ENCODE results near the gene PDE11A.

The PDE11A gene

GRCh38 chr2:177886824-177887223, 185.8 kb downstream of the PDE11A start:
- no peak for DNase-seq
- no peak for TF ChIP-seq GATA1 (IDR thresholded peaks at IDR 0.05; ENCODE audit: low read depth, low read length)
- no peak for TF ChIP-seq POLR2A (IDR thresholded peaks at IDR 0.05; ENCODE audit: low read length)

DNA sequence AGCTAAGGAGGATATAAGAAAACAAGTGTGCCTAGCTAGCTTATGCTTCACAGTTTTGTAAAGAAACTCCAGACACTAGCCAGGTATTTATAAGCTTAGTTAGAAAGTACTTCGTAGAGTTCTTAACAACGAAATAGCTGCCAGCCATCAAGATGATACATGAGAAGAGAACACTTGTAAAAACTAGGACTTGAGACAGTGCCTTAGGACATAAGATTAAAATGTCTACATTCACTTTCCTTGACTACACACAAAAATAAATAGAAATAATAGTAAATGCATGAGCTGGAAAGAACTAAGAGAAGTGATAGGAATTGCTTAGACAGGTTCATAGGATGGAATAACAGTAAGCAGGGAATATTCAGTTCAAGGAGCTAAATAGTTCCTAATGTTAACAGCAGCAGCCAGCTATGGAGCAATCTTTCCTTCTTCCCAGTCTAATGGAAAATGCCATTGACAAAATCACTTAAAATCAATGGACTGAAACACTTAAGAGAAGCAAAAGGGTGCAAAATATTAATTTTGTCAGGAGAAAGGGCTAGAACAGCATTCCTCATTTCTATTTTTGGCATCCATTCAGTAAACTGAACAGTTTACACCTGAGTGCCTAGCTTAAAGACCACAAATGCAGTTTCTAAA, 186.6 kb downstream of the PDE11A start:
- no peak for TF ChIP-seq POLR2A (IDR thresholded peaks at IDR 0.05; ENCODE audit: low read length)
- no peak for TF ChIP-seq GATA1 (IDR thresholded peaks at IDR 0.05; ENCODE audit: low read depth, low read length)
- DNase-seq, result no peak

- no peak for TF ChIP-seq GATA1 (IDR thresholded peaks at IDR 0.05; ENCODE audit: low read depth, low read length)
- TF ChIP-seq POLR2A (IDR thresholded peaks at IDR 0.05; ENCODE audit: low read length), result no peak
- DNase-seq, result no peak
Observed at GRCh38 chr2:177883177-177883576, 189.4 kb downstream of the PDE11A start.

GRCh38 chr2:177882501-177882900, 190.1 kb downstream of the PDE11A start:
- TF ChIP-seq POLR2A (IDR thresholded peaks at IDR 0.05; ENCODE audit: low read length), result no peak
- TF ChIP-seq GATA1 (IDR thresholded peaks at IDR 0.05; ENCODE audit: low read depth, low read length), result no peak
- no peak for DNase-seq

DNA sequence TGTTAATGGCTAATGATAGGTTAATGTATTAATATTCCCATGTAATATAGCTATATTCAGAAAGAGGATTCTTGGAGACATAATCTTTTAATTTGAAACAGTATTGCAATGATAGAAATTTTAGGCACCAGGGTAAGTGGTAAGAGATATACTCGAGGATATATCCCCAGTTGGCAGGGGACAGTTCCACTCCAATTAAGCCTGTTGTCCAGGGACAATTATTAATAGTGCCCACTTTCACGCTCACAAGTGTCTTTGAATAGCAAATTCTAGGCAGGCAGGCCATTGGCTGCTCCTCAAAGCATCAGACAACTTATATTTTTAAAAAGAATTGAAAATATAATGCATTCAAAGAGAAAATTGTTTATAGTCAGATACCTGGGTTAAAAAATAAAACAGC, 190.7 kb downstream of the PDE11A start:
- no peak for DNase-seq
- no peak for TF ChIP-seq GATA1 (IDR thresholded peaks at IDR 0.05; ENCODE audit: low read depth, low read length)
- no peak for TF ChIP-seq POLR2A (IDR thresholded peaks at IDR 0.05; ENCODE audit: low read length)

DNA sequence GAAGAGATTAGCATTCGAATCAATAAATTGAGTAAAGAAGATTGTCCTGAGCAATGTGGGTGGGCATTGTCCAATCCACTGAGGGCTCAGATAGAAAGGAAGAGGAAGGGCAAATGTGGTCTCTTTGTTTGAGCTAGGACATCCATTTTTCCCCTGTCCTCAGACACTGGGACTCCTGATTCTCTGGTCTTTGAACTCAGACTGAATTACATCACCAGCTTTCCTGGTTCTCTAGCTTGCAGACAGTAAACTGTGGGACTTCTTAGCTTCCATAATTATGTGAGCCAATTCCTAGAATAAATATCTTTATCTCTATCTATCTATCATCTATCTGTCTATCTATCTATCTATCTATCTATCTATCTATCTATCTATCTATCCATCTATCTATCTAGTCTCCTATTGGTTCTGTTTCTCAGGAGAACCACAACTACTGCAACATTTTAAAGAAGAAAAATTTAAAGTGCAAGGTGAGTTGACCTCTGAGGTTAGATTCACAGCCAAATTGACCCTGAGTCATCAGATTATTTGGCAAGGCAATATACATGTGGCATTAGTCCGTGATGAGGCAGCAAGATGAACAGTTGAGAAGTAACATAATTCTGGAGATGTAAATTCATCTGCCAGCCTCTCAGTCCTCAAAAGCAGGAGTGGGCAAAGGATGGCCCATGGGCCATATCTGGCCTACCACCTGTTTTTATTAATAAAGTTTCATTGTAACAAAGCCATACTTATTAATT, 191.4 kb downstream of the PDE11A start:
- no peak for DNase-seq
- no peak for TF ChIP-seq GATA1 (IDR thresholded peaks at IDR 0.05; ENCODE audit: low read depth, low read length)
- no peak for TF ChIP-seq POLR2A (IDR thresholded peaks at IDR 0.05; ENCODE audit: low read length)

DNA sequence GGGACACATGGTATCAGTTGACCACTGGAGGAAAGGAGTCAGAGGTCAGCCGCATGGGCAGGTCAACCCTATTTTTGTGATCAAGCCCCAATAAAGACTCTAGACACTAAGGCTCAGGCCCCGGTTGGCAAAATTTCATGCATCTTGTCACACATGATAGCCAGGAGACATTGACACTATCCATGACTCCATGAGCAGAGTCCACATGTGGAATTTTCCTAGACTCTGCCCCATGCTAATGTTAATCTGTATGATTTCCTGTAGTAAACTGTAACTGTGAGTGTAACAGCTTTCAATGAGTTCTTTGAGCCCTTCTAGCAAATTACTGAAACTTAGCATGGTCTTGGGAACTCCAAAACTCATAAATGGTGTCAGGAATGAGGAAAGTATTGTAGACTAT, 192.3 kb downstream of the PDE11A start:
- DNase-seq, result no peak
- TF ChIP-seq GATA1 (IDR thresholded peaks at IDR 0.05; ENCODE audit: low read depth, low read length) (no peak), POLR2A (IDR thresholded peaks at IDR 0.05; ENCODE audit: low read length) (no peak)

DNA sequence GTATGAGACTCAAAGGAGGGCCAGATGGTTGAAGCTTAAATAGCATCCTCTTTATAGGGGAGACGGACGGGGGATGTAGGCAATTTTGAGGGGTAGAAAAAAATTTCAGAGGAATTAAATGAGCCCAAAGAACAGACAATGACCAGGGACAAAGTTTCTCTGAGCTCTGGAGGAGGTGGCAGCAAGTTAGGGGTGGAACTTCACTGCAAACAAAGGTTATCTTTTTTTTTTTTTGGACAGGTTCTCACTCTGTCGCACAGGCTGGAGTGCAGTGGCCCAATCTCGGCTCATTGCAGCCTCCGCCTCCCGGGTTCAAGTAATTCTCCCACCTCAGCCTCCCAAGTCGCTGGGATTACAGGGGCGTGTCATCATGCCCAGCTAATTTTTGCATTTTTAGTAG, 195.6 kb downstream of the PDE11A start:
- no peak for TF ChIP-seq GATA1 (IDR thresholded peaks at IDR 0.05; ENCODE audit: low read depth, low read length)
- no peak for TF ChIP-seq POLR2A (IDR thresholded peaks at IDR 0.05; ENCODE audit: low read length)
- no peak for DNase-seq

DNA sequence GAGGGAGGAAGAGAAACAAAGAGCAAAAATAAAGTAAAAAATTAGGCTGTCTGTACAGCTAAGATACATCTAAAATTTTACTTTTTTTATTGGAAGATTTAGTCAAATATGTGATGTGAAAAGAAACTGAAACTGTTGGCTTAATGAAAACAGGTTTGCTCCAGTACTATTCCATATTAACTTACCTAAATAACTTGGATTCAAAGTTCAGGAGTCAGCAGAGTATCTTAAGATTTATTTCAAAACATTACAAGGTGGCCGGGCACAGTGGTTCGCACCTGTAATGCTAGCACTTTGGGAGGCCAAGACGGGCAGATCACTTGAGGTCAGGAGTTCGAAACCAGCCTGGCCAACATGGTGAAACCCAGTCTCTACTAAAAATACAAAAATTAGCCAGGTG, 197.9 kb downstream of the PDE11A start:
- TF ChIP-seq GATA1 (IDR thresholded peaks at IDR 0.05; ENCODE audit: low read depth, low read length), result no peak
- no peak for TF ChIP-seq POLR2A (IDR thresholded peaks at IDR 0.05; ENCODE audit: low read length)
- no peak for DNase-seq

GRCh38 chr2:177873915-177874314, 198.7 kb downstream of the PDE11A start:
- TF ChIP-seq GATA1 (IDR thresholded peaks at IDR 0.05; ENCODE audit: low read depth, low read length), result no peak
- no peak for TF ChIP-seq POLR2A (IDR thresholded peaks at IDR 0.05; ENCODE audit: low read length)
- no peak for DNase-seq

DNA sequence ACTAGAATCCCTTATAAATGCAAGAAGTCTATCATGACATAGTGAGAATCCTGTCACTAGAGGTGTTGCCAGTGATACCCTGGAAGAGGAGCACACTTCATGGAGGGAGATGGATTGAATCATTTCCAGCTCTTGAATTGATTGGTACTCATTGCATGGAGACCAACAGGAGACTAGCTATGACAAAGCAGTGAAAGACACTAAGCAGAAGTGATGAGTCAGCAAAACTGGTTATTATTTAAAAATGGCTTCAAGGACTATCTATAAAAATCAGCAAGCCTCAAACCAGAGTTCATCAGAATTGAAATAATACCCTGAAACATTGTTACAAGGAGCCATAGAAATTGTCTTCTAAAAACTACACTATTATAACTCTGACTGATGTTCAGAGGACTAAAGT, 200.3 kb downstream of the PDE11A start:
- no peak for TF ChIP-seq POLR2A (IDR thresholded peaks at IDR 0.05; ENCODE audit: low read length)
- no peak for TF ChIP-seq GATA1 (IDR thresholded peaks at IDR 0.05; ENCODE audit: low read depth, low read length)

DNA sequence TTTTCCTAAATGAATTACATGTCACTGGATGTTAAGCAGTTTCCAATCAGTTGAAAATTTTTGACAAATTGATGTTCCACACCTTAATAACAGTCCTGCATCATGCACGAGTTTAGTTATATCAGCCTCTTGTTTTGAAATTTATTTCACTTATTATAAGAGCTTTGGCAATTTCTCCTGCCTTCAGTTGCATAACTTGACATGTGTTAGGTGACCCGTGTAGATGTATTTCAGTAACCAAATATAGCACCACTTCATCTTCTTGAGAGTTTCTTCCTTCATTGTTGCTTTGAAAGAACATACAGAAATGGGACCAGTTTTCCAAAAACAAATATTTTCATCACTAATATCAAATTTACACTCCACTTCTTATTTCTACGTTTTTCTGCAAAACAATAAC, 202.7 kb downstream of the PDE11A start:
- DNase-seq, result no peak
- TF ChIP-seq GATA1 (IDR thresholded peaks at IDR 0.05; ENCODE audit: low read depth, low read length) (no peak), POLR2A (IDR thresholded peaks at IDR 0.05; ENCODE audit: low read length) (no peak)

More for the DNA sequence above, 200.3 kb downstream of the PDE11A start:
- DNase-seq, result no peak

GRCh38 chr2:177869209-177869608, 203.4 kb downstream of the PDE11A start:
- DNase-seq, result no peak
- TF ChIP-seq GATA1 (IDR thresholded peaks at IDR 0.05; ENCODE audit: low read depth, low read length) (no peak), POLR2A (IDR thresholded peaks at IDR 0.05; ENCODE audit: low read length) (no peak)

DNA sequence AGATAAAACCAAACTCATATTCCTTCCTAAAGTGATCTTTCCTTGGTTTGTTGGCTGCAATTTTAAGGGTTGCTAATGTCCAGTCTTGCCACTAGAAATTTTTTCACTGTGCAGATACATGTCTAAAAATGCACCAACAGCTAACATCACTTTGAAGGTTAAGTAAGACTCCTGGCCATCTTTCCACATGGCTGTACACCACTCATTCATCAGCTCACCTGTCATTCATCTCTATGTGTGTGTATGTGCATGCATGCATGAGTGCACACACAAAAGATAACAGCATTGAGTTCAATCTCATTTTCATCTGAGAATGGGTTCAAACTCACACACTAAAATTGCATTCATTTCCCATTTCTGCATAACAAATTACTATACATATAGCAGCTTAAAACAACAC, 203.8 kb downstream of the PDE11A start:
- no peak for DNase-seq
- TF ChIP-seq GATA1 (IDR thresholded peaks at IDR 0.05; ENCODE audit: low read depth, low read length) (no peak), POLR2A (IDR thresholded peaks at IDR 0.05; ENCODE audit: low read length) (no peak)

DNA sequence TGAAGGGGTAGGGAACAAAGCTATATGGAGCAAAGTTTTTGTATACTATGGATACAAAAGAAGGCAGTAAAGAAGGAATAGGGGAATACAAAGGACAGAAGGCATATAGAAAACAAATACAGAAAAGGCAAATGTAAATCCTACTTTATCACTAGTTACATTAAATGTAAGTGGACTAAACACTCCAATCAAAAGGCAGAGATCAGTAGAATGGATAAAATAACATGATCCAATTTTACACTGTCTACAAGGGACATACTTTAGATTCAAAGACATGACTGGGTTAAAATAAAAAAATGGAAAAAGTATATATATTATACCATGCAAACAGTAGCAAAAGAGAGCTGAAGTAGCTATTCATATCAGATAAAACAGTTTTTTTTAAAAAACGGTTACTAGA, 215.0 kb downstream of the PDE11A start:
- TF ChIP-seq POLR2A (IDR thresholded peaks at IDR 0.05; ENCODE audit: low read length) (no peak), GATA1 (IDR thresholded peaks at IDR 0.05; ENCODE audit: low read depth, low read length) (no peak)
- no peak for DNase-seq
